CD4-positive, alpha-beta T cell treated with Interleukin-15 for 4 hours (primary cell): Measurements from ENCODE around the gene METTL25.

Experiments used
- DNase-seq: peaks from one replicate; pipeline ENCODE4 v3.0.0-alpha.2; 2020; ENCODE audit warnings: low spot score

METTL25 gene

GRCh38 chr12:82470906-82471512 lies 112.7 kb downstream of the METTL25 start:
- DNase-seq, result no peak

- DNase-seq, result no peak
These were observed 114.9 kb downstream of the METTL25 start for GRCh38 chr12:82473111-82473754.

DNA sequence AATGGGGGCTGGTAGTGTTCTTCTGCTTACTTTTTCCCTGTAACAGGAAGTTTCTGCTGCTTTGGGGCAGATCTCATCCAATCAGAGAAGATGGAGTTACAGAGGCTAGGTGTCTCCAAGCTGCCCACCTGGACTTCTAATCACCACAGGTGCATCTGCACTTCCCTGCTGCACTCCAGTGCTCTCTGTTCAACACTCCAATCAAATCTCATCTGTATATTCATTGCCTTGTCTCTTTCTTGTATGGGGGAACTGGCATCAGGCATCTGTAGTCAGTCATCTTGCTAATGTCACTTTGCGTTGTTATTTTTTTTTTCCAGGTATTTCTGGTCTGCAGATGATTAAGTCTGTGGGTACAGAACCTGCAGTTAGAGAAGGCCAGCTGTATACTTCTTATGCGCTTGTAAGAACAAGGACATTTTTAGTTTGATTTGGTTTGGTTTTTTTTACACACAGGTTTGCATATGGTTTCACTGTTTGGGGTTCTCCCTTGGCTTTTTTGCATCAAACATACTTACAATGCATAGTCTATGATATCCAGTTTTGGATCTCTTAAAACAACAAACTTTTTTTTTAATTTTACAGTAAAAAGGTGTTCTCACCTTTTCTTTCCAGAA lies 116.0 kb downstream of the METTL25 start:
- DNase-seq, result no peak

GRCh38 chr12:82474798-82475184 lies 116.5 kb downstream of the METTL25 start:
- DNase-seq, result no peak

DNA sequence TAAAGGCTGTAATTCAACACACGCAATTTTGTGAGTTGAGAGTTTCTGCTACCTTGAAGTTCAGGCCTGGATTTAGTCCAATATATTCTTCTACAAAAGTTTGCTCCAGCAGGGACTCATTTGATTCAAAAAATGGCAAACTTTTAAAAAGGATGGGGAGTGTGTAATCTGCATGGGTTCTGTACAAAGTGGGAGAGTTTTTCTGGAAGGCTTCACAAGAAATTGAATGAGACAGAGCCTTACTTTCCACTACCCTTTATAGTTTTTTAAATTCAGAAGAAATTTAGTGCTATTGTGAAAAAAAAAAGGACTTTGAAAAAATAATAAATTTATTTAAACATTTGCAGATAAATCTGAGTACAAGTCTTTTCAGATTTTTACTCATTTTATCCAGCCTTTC lies 116.9 kb downstream of the METTL25 start:
- DNase-seq, result no peak

DNA sequence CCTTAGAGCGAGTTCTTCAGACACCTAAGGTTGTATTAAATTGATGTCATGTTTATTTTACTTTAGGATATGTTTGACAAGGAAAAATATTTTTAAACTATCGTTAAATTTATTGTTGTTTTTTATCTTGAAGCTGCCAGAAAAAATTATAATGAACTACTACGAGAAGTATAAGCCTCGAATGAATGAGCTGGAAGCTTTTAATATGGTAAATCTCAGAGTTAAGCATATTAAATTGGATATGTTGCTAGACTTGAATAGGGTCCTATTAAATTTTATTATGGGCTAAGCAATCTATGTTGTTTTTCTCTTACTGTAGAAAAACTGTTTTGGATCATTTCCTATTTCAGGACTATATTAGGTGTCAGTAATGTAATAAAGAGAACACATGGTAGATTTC lies 118.2 kb downstream of the METTL25 start:
- DNase-seq, result no peak

GRCh38 chr12:82479511-82479910 lies 121.2 kb downstream of the METTL25 start:
- no peak for DNase-seq

- no peak for DNase-seq
These were observed 122.3 kb downstream of the METTL25 start for GRCh38 chr12:82480606-82481005.

- no peak for DNase-seq
These were observed 123.6 kb downstream of the METTL25 start for GRCh38 chr12:82481954-82482353.

- DNase-seq, result no peak
These were observed 128.4 kb downstream of the METTL25 start for GRCh38 chr12:82486524-82487235.

- DNase-seq, result no peak
These were observed 146.1 kb downstream of the METTL25 start for GRCh38 chr12:82504409-82504808.

DNA sequence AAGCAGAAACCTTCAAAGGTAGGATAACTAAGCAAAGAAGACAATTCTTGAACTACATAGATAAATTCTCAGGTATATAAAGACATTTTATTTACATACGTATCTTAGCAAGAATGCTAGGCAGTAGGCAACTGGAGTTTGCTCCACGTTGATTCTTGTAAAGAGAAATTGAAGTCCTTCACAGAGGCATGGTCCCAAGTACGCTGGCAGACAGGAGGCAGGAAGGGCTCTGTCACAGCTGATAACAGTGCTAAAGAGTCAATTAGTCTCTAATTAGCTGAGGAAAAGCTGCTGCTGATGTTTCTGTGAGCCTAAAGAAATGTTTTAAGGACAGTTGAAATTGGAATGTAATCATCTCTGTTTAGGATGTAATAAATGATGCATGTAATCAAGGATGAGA lies 146.8 kb downstream of the METTL25 start:
- DNase-seq, result no peak

GRCh38 chr12:82507686-82508085 lies 149.4 kb downstream of the METTL25 start:
- DNase-seq, result no peak

GRCh38 chr12:82510386-82510785 lies 152.1 kb downstream of the METTL25 start:
- no peak for DNase-seq

DNA sequence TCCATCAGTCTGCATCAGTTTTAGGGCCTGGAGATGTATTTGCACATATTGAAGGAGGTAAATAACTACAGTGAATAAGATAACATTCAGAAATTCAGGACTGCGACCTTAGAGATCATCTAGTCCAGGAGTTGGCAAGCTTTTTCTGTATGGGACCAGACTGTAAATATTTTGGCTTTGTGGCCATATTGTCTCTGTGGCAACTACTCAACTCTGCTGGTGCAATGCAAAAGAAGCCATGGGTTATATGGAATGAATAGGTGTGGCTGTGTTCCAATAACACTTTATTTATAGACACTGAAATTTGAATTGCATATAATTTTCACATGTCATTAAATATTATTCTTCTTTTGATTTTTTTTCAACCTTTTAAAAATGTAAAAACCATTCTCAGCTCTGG lies 156.6 kb downstream of the METTL25 start:
- no peak for DNase-seq

DNA sequence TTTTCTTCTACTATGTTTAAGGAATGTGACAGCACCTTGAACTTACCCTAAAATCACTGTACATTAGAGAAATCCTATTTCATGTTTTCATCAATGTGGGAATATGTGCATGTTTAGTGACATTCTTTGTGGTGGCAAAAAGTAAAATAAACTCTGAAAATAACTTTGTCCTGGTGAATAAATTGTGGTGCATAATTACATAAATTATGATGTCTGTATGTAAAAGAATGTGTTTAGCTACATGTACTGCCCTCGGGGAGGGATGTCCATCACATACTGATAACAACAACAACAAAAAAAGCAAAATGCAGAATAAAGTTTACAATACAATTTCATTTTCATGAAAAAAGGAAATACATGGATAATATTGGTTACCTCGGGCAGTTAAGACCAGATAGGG lies 157.3 kb downstream of the METTL25 start:
- no peak for DNase-seq

DNA sequence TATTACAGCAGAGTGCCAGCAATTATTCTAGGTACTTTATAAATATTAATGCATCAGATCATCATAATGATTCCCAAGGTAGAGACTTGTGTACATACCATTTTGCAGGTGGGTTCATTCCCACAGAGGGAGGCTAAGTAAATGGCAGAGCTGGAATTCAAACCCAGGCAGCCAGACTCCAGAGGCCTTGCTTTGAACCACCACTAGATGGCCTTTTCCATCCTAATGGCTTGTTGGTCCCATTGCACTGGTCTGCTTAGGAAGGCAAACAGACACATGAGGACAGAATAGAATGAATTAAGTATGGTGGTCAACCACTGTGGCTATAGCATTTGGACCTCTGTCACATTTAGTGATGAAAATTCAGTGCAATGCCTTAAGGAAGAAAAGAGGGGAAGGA lies 158.7 kb downstream of the METTL25 start:
- DNase-seq, result no peak

GRCh38 chr12:82517808-82518207 lies 159.5 kb downstream of the METTL25 start:
- no peak for DNase-seq

- DNase-seq, result no peak
These were observed 161.2 kb downstream of the METTL25 start for GRCh38 chr12:82519510-82519909.

- DNase-seq, result no peak
These were observed 164.0 kb downstream of the METTL25 start for GRCh38 chr12:82522285-82522684.

- no peak for DNase-seq
These were observed 164.4 kb downstream of the METTL25 start for GRCh38 chr12:82522762-82523161.

DNA sequence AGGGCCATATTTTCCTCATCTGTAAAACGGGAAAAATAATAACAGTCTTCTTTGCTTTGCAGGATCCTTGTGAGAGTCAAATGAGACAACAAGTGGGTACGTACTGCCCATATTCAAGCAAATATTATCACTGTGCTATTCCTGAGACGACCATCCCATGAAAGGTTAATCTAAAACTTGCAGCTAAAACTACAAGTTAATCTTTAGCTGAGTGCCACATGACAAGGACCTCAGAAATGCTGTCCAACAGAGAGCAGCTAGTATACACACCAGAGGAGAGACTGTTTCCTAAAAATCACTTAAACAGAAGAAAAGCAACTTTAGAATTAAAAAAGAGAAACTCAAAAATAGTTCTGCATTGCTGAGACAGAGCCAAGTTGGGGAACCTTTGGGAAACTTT lies 165.7 kb downstream of the METTL25 start:
- DNase-seq, result no peak

- DNase-seq, result no peak
These were observed 166.3 kb downstream of the METTL25 start for GRCh38 chr12:82524641-82525040.
